ENCODE measurements around the gene FSTL1. TPM values are rescaled to one million over a fixed set of nuclear protein-coding genes. Genes with fewer than 3 reads are reported as not detected.

Gene FSTL1
- total and polyA plus RNA-seq, 2 of the 8 experiments (the other 6 are each of a cell fraction or from before 2014, with no cell fraction given) = 158 to 516 TPM

GRCh38 chr3:120393761-120394160 lies 57.0 kb downstream of the FSTL1 start:
- Histone ChIP-seq H3K79me1 (ENCODE audit: low read depth, low read length) (no peaks in the 10 kb centered on the region), H3K4me3 (ENCODE audit: extremely low read depth in 1 of 4, insufficient read depth in 2 of 4, low read depth in 3 of 4, low read length in 4 of 4) (no peak overlapping the region), H4K8ac (ENCODE audit: extremely low read depth, insufficient read depth, low read length) (no peak overlapping the region), H3K27me3 (replicated peaks in 1 of 4; ENCODE audit: control insufficient read depth in 3 of 4, extremely low read depth in 1 of 4, insufficient read depth in 3 of 4, low read length in 3 of 4) (no peaks in the 10 kb centered on the region), H4K20me1 (replicated peaks in 1 of 2; ENCODE audit: control insufficient read depth in 1 of 2, insufficient read depth in 2 of 2, low read length in 2 of 2) (no peaks in the 10 kb centered on the region), H3K18ac (ENCODE audit: extremely low read depth, low read length) (no peak overlapping the region), H3K4me1 (replicated peaks in 1 of 4; ENCODE audit: control insufficient read depth in 3 of 4, insufficient read depth in 4 of 4, low read length in 3 of 4) (no peaks in the 10 kb centered on the region), H4K5ac (ENCODE audit: insufficient read length, low read depth, low read length) (no peak overlapping the region), H2BK5ac (ENCODE audit: low read depth, low read length) (no peak overlapping the region), H3K14ac (ENCODE audit: insufficient read length) (no peak overlapping the region), H3K4me2 (ENCODE audit: insufficient read depth in 1 of 2, low read depth in 2 of 2, low read length in 2 of 2) (no peak overlapping the region), H3K56ac (replicated peaks; ENCODE audit: insufficient read length, low read depth, low read length) (no peak overlapping the region), H2AK5ac (ENCODE audit: low read depth, low read length) (no peak overlapping the region), H2BK120ac (replicated peaks; ENCODE audit: low read depth, low read length) (no peak overlapping the region), H3K23me2 (ENCODE audit: low read depth, low read length) (no peaks in the 10 kb centered on the region), H2BK20ac (ENCODE audit: low read length) (no peak overlapping the region), H3K27ac (ENCODE audit: low read depth, low read length) (no peak overlapping the region), H2BK15ac (ENCODE audit: low read length) (no peak overlapping the region), H3K9ac (replicated peaks in 1 of 4; ENCODE audit: extremely low read depth in 1 of 4, low read depth in 3 of 4, low read length in 3 of 4) (no peak overlapping the region), H3K36me3 (ENCODE audit: control insufficient read depth in 2 of 4, insufficient read depth in 4 of 4, low read length in 3 of 4) (peaks cover 10 to 50% (median 39%) of the 10 kb centered on the region in 4 experiments; a peak in 7 of 8 replicates), H3K4ac (replicated peaks; ENCODE audit: insufficient read length, low read depth, low read length) (no peak overlapping the region), H2AFZ (ENCODE audit: low read length) (no peak overlapping the region), H3K23ac (ENCODE audit: insufficient read length) (no peak overlapping the region), H3K9me3 (ENCODE audit: insufficient read depth in 2 of 2, low read depth in 1 of 2, low read length in 1 of 2) (no peaks in the 10 kb centered on the region), H3K79me2 (ENCODE audit: control insufficient read depth in 1 of 2, insufficient read depth in 2 of 2, low read length in 2 of 2) (no peaks in the 10 kb centered on the region), H4K91ac (replicated peaks; ENCODE audit: insufficient read length, low read length) (no peak overlapping the region), H2BK12ac (ENCODE audit: low read depth, low read length) (no peak overlapping the region)
- FAIRE-seq (no peak), DNase-seq (ENCODE audit: low read depth in 1 of 2, low spot score in 2 of 2) (no peak)
- WGBS, 2 experiments (ENCODE audit: extremely low coverage in 1 of 2, insufficient coverage in 1 of 2, insufficient read length in 1 of 2, insufficient replicate concordance in 2 of 2, low coverage in 1 of 2, low lambda C conversion rate in 2 of 2, missing lambda C conversion rate in 1 of 2) = 93% methylated on average over 2 of the region's 2 CpGs; no CpG with 5 or more reads in 1 of the 2 experiments
- ChIA-PET POLR2A (ENCODE audit: partially characterized antibody) (interaction anchor here (1.1 kb wide), 1 partner anchor 12 kb away, joined by 3 read pairs; no protein-coding TSS in a partner anchor), CTCF (ENCODE audit: partially characterized antibody) (interaction anchor here (2.0 kb wide), 1 partner anchor 23 kb away, joined by 7 read pairs; no protein-coding TSS in a partner anchor)
- TF ChIP-seq CHD1 (IDR thresholded peaks at IDR 0.05; ENCODE audit: low read depth, low read length) = no peak
- TF ChIP-seq CREB1 (IDR thresholded peaks at IDR 0.05) = no peak
- TF ChIP-seq SP1 (IDR thresholded peaks at IDR 0.05; ENCODE audit: low read depth, low read length) = no peak
- no peak for TF ChIP-seq SUZ12 (IDR thresholded peaks at IDR 0.05; ENCODE audit: low read length)
- TF ChIP-seq KDM5A (IDR thresholded peaks at IDR 0.05; ENCODE audit: low read length) = no peak
- no peak for TF ChIP-seq EZH2 (IDR thresholded peaks at IDR 0.05; ENCODE audit: low read depth, low read length, severe bottlenecking)
- no peak for TF ChIP-seq ASH2L (IDR thresholded peaks at IDR 0.05; ENCODE audit: low read length)
- TF ChIP-seq RBBP5 (IDR thresholded peaks at IDR 0.05; ENCODE audit: borderline replicate concordance, low read depth, low read length) = no peak
- no peak for TF ChIP-seq CBX5 (IDR thresholded peaks at IDR 0.05; ENCODE audit: low read depth, low read length)
- TF ChIP-seq SP4 (IDR thresholded peaks at IDR 0.05; ENCODE audit: low read length) = no peak
- no peak for TF ChIP-seq SAP30 (IDR thresholded peaks at IDR 0.05; ENCODE audit: insufficient read depth, insufficient replicate concordance, low read length)
- TF ChIP-seq YY1 (IDR thresholded peaks at IDR 0.05; ENCODE audit: low read depth, low read length) = no peak
- no peak for TF ChIP-seq TBP (IDR thresholded peaks at IDR 0.05; ENCODE audit: low read depth, low read length)
- no peak for TF ChIP-seq SRF (IDR thresholded peaks at IDR 0.05; ENCODE audit: low read depth, low read length)
- TF ChIP-seq KDM4A (IDR thresholded peaks at IDR 0.05; ENCODE audit: low read depth, low read length, severe bottlenecking) = no peak
- TF ChIP-seq MAX (IDR thresholded peaks at IDR 0.05) = no peak
